ENCODE data around the gene PTTG1IP2.

The PTTG1IP2 gene

DNA sequence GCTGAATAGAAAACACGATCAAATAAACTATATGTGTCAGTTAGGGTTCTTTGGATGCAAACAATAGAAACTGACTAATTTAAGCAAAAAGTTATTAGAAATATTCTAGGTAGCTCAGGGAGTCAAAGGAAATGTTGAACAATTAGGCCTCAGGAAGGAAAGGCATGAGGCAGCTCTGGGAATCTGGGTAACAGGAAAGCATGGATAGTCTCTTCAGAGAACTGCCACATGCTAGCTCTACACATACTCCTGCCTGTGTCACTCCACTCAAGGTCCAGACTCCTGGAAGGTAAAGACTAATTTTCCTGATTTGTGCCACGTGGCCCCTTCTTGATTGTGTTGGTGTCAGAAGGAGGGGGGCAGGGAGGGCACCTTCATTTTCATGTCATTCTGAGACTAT, 23.8 kb upstream of the PTTG1IP2 start:
- TF ChIP-seq, protein P1, sequence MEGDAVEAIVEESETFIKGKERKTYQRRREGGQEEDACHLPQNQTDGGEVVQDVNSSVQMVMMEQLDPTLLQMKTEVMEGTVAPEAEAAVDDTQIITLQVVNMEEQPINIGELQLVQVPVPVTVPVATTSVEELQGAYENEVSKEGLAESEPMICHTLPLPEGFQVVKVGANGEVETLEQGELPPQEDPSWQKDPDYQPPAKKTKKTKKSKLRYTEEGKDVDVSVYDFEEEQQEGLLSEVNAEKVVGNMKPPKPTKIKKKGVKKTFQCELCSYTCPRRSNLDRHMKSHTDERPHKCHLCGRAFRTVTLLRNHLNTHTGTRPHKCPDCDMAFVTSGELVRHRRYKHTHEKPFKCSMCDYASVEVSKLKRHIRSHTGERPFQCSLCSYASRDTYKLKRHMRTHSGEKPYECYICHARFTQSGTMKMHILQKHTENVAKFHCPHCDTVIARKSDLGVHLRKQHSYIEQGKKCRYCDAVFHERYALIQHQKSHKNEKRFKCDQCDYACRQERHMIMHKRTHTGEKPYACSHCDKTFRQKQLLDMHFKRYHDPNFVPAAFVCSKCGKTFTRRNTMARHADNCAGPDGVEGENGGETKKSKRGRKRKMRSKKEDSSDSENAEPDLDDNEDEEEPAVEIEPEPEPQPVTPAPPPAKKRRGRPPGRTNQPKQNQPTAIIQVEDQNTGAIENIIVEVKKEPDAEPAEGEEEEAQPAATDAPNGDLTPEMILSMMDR (conservative IDR thresholded peaks at IDR 0.05): no peak
- H3K27ac ChIP-seq: no peak overlapping the region

DNA sequence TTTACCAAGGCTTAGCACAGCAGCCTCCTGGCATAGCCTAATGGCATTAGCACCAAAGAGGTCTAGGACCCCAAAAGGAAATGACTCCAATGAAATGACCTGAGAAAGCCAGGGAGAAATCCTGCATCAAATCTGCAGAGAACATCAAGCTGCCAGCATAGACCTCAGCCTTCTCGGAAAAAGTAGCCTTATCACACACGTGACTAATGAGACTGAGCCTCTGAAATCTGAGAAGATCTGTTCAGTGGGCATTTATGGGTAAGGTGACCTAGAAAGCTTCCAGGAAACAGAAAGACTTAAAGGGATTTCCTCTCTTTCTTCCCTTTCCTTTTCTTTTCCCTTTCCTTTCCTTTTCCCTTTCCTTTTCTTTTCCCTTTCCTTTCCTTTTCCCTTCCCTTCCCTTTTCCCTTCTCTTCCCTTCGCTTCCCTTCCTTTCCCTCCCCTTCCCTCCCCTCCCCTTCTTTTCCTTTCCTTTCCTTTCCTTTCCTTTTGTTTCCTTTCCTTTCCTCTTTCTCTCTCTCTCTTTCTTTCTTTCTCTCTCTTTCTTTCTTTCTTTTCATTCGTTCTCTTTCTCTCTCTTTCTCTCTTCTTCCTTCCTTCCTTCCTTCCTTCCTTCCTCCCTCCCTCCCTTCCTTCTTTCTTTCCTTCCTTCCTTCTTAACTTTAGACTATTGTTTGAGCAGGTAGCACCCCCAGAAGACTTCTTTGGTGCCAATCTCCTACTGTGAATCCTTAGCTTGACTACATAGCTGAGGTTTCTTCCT, 23.1 kb upstream of the PTTG1IP2 start:
- TF ChIP-seq, protein P1 (conservative IDR thresholded peaks at IDR 0.05): no peak
- H3K27ac ChIP-seq: no peak overlapping the region

DNA sequence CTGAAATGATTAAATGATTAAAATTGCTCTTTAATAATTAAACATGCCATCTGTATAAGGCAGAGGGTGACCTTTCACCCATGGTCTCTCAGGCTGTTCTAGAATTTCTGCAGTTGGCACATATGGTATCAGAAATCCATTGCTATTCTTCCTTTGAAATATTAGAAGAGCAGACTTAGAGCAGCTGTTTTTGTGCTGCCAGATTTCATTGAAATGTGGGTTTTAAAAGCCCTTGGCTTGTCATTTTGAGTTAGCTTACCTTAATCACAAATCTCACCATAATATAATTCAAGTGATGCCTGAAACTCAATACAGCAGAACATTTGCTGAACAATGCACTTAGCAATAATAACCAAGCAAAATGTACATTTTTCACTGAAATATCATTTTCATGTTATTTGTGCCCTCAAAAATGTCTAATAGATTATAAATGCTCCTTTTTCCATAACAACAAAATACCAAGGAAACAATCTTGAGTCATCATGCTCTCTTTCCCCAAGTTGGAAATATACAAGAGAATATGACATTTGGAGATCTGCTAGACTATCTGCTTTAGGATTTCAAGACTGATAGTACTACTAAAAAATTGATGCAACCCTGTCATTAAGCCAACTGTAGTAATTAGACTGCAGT, 16.1 kb upstream of the PTTG1IP2 start:
- no peak overlapping the region for H3K27ac ChIP-seq
- TF ChIP-seq, protein P1 (conservative IDR thresholded peaks at IDR 0.05): no peak

DNA sequence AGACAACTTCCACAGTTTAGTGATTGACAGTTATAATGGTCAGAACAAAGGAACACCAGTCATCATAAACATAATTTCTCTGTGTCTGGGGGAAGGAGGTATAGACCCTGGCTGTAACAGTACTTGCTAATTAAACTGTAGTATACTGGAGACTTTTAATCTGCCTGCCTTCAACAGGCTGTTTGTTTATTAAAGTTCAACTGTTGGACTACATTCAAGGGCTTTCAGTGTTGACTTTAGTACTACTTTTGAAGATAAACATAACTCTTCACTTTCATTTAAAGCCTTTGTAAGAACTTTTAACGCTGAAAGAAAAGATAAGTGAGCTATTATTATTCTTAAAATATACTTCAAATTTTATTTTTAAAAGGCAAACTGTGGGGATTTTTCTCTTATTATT, 15.5 kb upstream of the PTTG1IP2 start:
- TF ChIP-seq, protein P1 (conservative IDR thresholded peaks at IDR 0.05): no peak
- no peak overlapping the region for H3K27ac ChIP-seq

DNA sequence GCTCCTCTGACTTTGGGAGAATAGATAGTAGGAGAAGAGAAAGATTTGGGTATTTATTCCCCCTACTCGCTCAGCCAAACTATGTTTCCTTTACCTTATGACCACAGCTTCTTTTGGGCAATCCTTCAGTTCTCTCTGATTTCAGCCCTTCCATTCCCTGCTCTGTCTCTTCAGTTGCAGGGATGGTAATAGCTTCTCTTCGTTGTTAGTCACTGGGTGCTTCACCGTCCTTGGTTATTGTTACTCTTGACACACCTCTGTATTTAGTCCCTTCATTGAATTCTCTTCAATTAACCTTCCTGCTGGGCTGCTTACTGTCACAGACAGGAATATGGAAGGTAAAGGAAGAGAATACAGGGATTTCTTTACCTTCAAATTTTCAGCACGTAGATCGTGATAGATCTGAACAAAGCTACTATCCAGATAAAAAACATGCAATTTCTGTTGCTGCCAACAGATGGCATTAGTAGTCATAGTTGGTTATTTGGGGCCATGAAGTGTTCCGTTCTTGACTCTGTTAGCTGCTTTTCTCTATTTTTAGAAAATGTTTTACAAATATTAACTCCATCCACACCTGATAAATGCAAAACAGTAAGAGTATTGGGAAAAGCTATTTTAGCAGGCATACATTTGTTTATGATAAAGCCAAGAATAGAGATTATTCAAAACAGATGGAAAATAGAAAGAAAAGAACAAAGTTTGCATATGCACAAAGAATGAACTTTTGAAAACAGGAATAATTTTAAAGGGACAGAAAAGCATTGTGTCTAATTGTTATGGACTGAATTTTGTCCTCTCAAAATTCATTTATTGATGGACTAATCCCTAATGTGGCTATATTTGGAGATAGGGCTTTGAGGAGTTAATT, 14.0 kb upstream of the PTTG1IP2 start:
- TF ChIP-seq, protein P1 (conservative IDR thresholded peaks at IDR 0.05): peak; percentile 88
- peak overlapping the region; percentile 29; the same call in 1 of the 2 replicates for H3K27ac ChIP-seq

DNA sequence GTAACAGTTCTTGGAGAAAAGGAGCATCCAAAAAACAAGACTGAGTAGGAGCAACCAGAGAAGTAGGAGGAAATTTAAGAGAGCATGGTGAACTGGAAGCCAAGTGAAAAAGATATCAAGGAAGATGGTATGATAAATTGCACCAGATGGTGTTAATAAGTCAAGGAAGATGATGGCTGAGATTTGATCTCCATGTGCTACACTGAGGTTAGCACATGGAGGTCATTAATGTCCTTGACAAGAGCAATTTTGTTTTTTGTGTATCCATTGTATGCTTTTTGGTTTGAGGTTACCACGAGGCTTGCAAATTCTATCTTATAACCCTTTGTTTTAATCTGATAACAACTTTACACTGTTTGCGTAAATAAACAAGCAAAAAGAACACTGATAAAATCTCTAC, 11.3 kb upstream of the PTTG1IP2 start:
- peak overlapping the region; percentile 47 for H3K27ac ChIP-seq
- TF ChIP-seq, protein P1 (conservative IDR thresholded peaks at IDR 0.05): no peak

DNA sequence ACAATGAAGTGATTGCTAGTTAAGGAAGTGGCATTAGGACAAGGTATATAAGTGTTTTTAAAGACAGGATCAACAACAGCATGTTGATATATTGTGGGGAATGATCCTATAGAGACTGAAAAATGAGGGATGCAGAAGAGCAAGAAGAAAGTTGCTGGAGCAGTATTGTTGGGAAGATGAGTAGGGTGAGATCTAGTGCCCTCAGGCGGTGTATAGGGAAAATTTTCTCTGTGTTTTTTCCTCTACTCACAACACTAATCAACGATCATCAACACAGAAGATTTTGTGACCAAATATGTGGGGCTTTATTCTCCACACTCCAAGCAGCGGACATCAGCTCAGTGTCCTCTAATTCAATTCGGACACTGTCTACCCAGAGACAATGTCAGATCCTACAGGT, 9.6 kb upstream of the PTTG1IP2 start:
- TF ChIP-seq, protein P1 (conservative IDR thresholded peaks at IDR 0.05): no peak
- H3K27ac ChIP-seq: no peak overlapping the region; the same call in 1 of the 2 replicates
